ENCODE results near the gene DNAJC15. TPM values are rescaled to one million over a fixed set of nuclear protein-coding genes. Genes with fewer than 3 reads are reported as not detected.

The DNAJC15 gene
- total RNA-seq, 2 donors from 2014 or later: 29.7 to 46.9 TPM

DNA sequence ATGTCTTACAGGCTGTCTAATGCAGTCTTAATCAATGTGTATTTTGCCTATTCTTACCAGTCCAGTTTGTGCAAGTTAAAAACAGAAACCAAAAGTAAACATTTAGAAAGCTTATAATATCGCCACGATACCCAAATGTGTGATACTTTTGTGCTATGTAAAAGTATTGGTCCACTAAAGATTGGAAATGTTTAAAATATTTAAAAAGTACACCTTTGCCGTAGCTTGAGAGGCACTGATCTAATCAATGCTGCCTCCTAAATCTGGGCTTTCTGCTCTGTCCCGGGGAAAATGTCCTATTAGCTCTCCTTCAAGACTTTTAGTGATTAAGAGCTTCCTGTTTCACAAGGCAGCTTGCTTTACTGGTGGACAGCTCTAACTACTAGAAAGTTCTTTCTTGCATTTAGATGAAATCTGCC is 64.7 kb downstream of the DNAJC15 start:
- peak overlapping the region; percentile 6 for H3K27ac Mint-ChIP-seq
- 94 to 100% methylated on average over 4 of the region's 4 CpGs for WGBS, 2 experiments (ENCODE audit: insufficient coverage in 1 of 2, insufficient read length in 1 of 2)
- no peak for TF ChIP-seq CTCF (conservative IDR thresholded peaks at IDR 0.05)

DNA sequence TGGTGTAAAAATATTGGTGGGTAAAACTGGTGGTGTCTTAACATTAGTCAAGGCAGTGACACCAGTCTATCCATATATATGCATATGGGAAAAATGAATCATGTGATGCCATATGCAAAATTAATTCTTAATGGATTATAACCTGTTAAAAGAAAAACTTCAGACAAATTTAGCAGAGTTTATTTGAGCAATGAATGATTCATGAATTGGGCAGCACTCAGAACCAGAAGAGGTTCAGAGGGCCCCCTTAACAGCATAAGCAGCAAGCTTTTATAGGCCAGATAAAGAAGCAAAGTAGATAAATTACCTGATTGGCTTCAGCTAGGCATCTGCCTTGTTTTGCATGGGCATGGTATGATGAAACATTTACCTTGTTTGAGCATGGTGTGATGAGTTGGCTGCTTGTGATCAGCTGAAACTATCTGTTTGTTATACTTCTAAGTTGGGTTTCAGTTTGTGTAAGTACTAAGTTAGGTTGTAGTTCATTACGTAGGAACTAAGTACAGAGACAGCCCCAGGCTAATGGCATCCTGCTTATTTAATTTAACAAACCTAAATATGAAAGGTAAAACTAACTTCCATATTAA is 66.6 kb downstream of the DNAJC15 start:
- Mint-ChIP-seq H3K9me3 (peaks cover 18% of the 10 kb centered on the region), H3K27me3 (ENCODE audit: insufficient read depth) (no peaks in the 10 kb centered on the region), H3K4me3 (no peak overlapping the region), H3K36me3 (ENCODE audit: low read depth) (peaks cover 65% of the 10 kb centered on the region), H3K27ac (no peak overlapping the region), H3K4me1 (peaks cover 23% of the 10 kb centered on the region)
- 100% methylated on average over 1 of the region's 1 CpG; no CpG with 5 or more reads in 1 of the 2 experiments for WGBS, 2 experiments (ENCODE audit: insufficient coverage in 1 of 2, insufficient read length in 1 of 2)
- no peak for DNase-seq
- peaks cover 46% of the 10 kb centered on the region for H3K9me3 ChIP-seq (ENCODE audit: control insufficient read depth, low read length)
- no peak for TF ChIP-seq CTCF (conservative IDR thresholded peaks at IDR 0.05)
- H3K27me3 ChIP-seq (ENCODE audit: control insufficient read depth, insufficient read depth, low read length, poor library complexity, severe bottlenecking): no peaks in the 10 kb centered on the region
- no peak overlapping the region for H3K27ac ChIP-seq (ENCODE audit: low read depth, low read length)
- peaks cover 95% of the 10 kb centered on the region for H3K36me3 ChIP-seq (ENCODE audit: control insufficient read depth, insufficient read depth, low read length)
- no peak overlapping the region for H3K9ac ChIP-seq (ENCODE audit: extremely low read depth, low read length, poor library complexity, severe bottlenecking)
- no peak overlapping the region for H3K4me3 ChIP-seq (ENCODE audit: low read length)
- H3K4me1 ChIP-seq (ENCODE audit: control insufficient read depth, insufficient read depth, low read length): peaks cover 5% of the 10 kb centered on the region

More for the DNA sequence above, 64.7 kb downstream of the DNAJC15 start:
- H3K9me3 ChIP-seq (ENCODE audit: control insufficient read depth, low read length): peaks cover 46% of the 10 kb centered on the region
- peaks cover 5% of the 10 kb centered on the region for H3K4me1 ChIP-seq (ENCODE audit: control insufficient read depth, insufficient read depth, low read length)
- peaks cover 96% of the 10 kb centered on the region for H3K36me3 ChIP-seq (ENCODE audit: control insufficient read depth, insufficient read depth, low read length)
- no peak overlapping the region for H3K27ac ChIP-seq (ENCODE audit: low read depth, low read length)
- H3K4me3 ChIP-seq (ENCODE audit: low read length): peak overlapping the region; percentile 59
- H3K27me3 Mint-ChIP-seq (ENCODE audit: insufficient read depth): no peaks in the 10 kb centered on the region
- H3K4me3 Mint-ChIP-seq: no peak overlapping the region
- peaks cover 18% of the 10 kb centered on the region for H3K9me3 Mint-ChIP-seq
- H3K27me3 ChIP-seq (ENCODE audit: control insufficient read depth, insufficient read depth, low read length, poor library complexity, severe bottlenecking): no peaks in the 10 kb centered on the region
- no peak overlapping the region for H3K9ac ChIP-seq (ENCODE audit: extremely low read depth, low read length, poor library complexity, severe bottlenecking)
- H3K36me3 Mint-ChIP-seq (ENCODE audit: low read depth): peaks cover 60% of the 10 kb centered on the region
- H3K4me1 Mint-ChIP-seq: peaks cover 23% of the 10 kb centered on the region
- DNase-seq: no peak

DNA sequence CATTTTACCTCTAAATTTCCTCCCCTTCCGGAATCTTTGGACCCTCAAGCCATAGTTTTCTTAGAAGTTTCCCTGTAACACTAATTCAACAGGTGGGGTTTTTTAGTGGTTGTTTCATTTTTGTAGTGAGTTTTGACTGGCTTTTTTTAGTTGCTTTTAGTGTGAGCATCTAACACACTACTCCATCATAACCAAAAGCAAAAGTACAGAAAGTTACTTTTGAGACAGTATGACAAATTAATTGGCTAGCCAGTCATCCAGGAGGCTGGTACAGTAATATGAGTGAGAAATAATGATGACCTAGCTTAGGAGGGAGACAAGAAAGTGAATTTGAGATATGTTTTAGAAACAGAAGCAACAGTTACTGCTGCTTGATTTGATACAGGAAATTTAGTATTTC is 71.5 kb downstream of the DNAJC15 start:
- no peak for DNase-seq
- no peaks in the 10 kb centered on the region for H3K27me3 Mint-ChIP-seq (ENCODE audit: insufficient read depth)
- peaks cover 56% of the 10 kb centered on the region for H3K36me3 Mint-ChIP-seq (ENCODE audit: low read depth)
- TF ChIP-seq CTCF (conservative IDR thresholded peaks at IDR 0.05): no peak
- H3K9me3 Mint-ChIP-seq: peaks cover 8% of the 10 kb centered on the region
- no peak overlapping the region for H3K27ac Mint-ChIP-seq
- H3K4me1 ChIP-seq (ENCODE audit: control insufficient read depth, insufficient read depth, low read length): no peaks in the 10 kb centered on the region
- no peaks in the 10 kb centered on the region for H3K27me3 ChIP-seq (ENCODE audit: control insufficient read depth, insufficient read depth, low read length, poor library complexity, severe bottlenecking)
- no peak overlapping the region for H3K27ac ChIP-seq (ENCODE audit: low read depth, low read length)
- WGBS, 2 experiments (ENCODE audit: insufficient coverage in 1 of 2, insufficient read length in 1 of 2): 89% methylated on average over 1 of the region's 1 CpG; no CpG with 5 or more reads in 1 of the 2 experiments
- H3K4me3 Mint-ChIP-seq: no peak overlapping the region
- H3K36me3 ChIP-seq (ENCODE audit: control insufficient read depth, insufficient read depth, low read length): peaks cover 94% of the 10 kb centered on the region
- peaks cover 4% of the 10 kb centered on the region for H3K9me3 ChIP-seq (ENCODE audit: control insufficient read depth, low read length)
- no peak overlapping the region for H3K4me3 ChIP-seq (ENCODE audit: low read length)
- no peak overlapping the region for H3K9ac ChIP-seq (ENCODE audit: extremely low read depth, low read length, poor library complexity, severe bottlenecking)
- peaks cover 12% of the 10 kb centered on the region for H3K4me1 Mint-ChIP-seq

All from endodermal cell (in vitro differentiated cells).